GM21529 (cell line): ENCODE measurements around the gene IGFBP3.
A peak's percentile ranks its signal among the peaks of the same experiment; 100 is the strongest.

ENCODE experiments used
- ATAC-seq: cut with Tn5 transposase; IDR thresholded peaks from one replicate; pipeline ENCODE4 v1.9.1; 2021; ENCODE audit not compliant: unreplicated experiment

Gene IGFBP3

DNA sequence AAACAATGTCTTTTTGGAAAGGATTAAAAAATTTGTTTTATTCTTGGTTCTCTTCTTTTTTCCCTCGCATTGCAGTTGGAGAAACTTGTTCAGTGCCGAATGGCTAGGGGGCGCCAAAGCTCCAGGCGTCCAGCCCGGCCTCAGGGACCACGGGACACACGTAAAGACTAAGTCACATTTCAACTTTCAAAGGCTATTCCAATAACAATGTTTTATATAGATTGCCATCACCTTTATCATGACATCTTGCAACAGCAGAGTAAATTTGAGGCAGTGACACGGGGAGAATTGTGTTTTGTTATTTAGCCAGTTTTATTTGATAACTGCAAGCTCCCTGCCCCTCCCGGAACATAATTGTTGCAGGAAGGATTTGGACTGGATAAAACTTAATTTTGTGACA, 2.2 kb upstream of the IGFBP3 start:
- peak; percentile 51 for ATAC-seq

DNA sequence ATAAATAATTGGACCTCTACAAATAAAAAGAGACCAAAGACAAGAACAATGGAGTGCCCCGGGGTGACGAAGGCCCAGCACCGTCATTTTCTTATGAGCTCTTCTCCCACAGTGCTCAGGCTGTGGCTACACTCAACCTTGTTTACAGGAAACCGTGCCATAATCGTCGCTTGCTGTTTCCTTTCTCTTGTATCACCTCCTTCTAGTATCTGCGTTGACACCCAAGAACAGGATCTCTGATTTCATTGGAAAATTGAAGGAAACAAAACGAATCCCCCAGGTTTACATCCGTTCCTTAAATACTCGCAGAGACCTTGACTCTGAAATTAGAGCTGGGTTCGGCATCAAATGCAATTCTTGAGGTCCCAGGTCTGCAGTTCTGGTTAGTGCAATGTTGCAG, 1.7 kb upstream of the IGFBP3 start:
- ATAC-seq = no peak

DNA sequence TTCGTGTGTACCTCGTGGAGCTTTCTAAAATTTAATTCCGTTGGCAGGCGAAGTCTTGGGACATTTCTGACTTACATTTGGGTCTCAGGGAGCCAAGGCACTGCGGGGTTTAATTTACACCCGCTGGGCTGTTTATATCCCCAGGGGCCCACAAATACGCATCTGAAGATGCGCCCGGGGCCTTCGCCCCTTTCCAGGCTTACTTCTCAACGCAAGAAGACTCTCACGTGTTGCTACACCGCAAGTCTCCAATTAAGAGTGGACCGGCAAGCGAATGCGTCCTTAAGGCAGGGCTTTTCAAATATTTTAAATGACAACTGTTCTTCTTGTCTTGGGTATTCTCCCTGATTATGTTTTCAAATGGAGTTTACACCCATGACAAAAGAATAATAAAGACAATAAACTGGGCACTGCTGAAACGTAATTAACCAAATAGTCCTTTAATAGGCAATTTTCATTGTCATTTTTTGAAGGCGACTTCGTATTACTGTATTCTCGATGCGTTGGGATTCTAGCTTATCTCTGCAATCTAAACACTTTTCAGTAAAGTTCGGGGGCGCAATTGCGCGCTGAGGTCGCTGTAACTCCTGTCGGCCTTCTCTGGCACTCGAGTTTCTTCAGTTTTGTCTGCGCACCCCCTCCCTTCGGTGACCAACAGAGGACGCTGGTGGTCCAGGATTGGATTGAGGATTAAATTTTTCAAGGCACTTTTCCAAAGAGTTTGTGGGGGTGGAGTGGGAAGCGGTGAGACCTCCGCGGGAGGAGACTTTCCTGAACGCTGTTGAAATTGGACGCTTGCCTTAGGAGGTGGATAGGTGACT, 837 bp upstream of the IGFBP3 start:
- ATAC-seq = no peak

DNA sequence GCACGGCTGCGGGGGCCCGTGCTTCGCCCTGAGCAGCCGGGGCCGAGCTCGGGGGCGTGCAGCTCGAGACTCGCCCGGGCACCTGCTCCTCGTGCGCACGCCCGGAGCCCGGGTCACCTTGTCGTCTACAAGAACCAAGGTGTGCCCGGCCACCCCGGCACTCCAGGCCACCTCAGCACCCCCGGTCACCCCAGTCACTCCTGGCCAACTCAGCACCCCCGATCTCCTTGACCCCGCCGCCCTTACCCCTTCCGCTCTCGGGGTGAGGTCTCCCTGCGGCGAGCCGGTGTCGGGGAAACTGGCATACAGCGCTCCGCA, 268 bp upstream of the IGFBP3 start:
- ATAC-seq = no peak

DNA sequence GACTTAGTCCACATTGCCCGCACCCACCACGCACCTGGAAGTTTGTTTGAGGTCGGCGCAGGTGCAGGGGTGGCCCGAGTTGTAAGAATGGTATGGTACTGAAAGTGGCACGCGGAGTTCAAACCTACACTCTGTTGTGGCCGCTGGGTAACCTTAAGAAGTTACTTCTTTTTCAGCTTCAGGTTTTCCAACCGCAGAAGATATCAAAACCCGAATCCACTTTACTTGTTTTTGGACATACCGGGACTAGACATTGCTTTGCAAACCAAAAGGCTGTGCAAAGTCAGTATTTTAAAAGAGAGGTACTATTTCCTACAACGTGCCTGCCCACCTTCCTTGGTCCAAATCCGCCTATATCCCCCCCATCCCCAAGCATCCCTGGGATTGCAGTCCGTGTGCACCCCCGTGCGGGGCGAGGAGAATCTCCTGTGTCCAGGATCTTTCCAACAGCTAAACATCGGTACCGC, 1.0 kb downstream of the IGFBP3 start:
- ATAC-seq = no peak

DNA sequence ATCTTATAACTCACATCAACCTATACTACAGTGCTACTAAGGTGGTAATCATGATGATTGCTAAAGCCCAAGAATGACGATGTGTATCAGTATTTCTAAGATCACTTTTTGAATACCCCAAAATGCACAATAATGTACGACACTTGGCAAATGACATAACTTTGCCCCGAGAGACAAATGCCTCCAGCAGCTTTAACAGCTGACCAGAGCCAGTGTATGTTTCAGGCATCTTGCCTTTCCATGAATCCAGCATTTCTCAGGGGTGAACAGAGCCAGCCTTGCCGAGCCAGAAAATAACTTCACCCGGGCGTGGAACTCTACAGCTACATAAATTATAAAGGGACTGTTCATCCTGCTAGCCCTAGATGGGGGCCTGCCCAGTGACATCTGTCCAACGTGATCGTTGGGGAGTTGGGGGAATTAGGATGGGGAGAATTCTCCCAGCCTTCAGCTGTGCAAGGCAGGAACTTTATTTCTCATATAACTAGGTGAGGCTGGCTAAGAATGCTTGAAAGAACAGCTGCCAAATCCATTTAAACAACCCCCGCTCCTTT, 1.8 kb downstream of the IGFBP3 start:
- ATAC-seq = no peak

DNA sequence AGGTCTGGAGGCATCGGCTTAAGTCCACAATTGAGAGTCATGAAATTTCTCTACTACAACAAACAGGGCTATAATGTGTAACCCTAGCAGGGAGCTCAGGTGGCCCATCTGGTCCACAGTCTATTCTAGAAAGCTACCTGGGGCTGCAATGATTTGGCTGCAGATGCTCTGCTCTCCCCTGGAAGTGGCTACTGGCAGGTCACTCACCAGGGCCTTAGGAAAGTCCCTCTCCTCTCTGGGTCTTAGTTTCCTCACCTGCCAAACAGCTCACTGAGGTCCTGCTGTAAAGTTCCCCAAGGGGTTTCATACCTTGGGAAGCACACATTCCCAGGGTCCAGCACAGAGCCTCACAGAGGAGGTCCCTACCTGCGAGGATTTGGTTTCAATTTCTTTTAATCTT, 2.5 kb downstream of the IGFBP3 start:
- no peak for ATAC-seq

DNA sequence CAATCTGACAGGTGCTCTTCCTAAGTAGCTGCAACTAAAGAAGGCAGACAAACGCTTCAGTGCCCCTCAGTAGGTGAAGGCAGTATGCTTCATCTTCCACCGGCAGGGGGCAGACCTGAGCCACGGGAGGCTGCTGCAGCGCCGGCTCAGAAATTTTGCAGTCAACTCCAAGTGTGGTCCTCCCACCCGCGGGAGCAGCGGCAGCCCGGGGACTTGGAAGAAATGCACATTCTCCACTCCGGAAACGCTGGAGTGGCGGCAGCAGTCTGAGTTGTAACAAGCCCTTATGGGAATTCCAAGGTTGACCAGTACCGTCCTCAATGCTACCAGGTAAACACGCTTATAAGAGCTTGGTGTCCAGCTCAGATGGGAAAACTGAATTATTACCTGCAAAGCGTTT, 3.4 kb downstream of the IGFBP3 start:
- ATAC-seq = peak; percentile 87

DNA sequence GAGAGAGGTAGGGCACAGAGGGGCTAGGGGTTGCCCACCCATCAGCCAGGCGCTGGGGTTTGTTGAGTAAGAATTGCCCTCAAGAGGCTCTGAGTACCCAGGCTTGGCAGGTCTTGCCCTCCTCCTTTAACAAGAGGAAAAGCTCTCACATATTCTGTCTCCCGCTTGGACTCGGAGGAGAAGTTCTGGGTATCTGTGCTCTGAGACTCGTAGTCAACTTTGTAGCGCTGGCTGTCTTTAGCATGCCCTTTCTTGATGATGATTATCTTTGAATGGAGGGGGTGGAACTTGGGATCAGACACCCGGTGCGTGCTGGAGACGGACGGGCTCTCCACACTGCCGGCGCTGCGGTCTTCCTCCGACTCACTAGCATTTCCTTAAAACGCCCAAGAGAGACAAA, 4.0 kb downstream of the IGFBP3 start:
- no peak for ATAC-seq

DNA sequence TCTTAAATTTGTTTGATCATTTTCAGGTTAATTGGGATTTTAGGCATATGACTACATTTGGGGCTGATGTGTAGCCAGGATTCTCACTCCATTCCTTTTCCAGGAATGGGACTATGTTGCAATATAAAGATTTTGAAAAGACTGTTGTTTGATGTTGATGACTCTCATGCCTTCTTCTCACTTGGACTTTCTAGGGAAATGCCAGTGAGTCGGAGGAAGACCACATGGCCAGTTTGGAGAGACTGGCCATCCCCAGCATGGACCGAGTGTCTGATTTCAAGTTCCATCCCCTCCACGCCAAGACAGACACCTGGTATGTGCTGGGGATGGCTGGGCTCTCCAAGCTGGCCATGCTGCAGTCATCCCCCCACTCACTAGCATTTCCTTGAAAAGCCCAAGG, 5.5 kb downstream of the IGFBP3 start:
- ATAC-seq = no peak

DNA sequence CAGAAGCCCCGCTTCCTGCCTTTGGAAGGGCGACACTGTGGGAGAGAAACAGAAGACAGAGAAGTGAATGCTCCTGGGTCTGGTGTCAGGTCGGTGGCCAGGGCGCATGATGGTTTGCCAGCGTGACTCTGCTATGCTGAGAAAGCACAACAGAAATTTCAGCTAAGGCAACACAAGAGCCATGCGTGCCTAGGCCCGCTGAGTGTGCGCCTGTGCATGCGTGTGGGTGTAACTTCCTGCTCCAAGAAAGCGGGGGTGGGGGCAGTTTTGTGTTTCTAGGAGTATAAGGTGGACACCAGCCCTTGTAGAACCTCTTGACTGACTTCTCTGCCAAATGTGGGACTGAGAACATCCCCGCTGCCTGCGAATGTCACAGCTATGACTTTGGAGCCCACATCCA, 6.2 kb downstream of the IGFBP3 start:
- no peak for ATAC-seq

DNA sequence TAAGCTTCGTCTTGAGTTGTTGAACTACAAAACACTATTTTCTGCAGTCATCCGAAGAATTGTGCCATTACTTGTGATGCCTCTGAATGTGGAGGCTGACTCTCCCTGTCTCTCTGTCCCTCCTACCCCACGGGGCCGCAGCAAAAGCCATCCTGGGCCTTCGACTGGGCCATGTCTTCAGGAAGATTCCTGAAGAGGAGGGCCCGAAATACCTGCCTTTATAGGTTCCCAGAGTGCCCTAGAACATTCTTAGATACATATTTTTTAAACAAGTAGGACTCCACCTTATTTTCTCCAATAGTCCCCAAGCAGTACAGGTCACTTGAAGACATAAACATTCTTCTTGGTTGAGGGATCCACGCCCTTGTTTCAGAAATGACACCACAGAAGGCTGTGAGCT, 8.1 kb downstream of the IGFBP3 start:
- no peak for ATAC-seq

DNA sequence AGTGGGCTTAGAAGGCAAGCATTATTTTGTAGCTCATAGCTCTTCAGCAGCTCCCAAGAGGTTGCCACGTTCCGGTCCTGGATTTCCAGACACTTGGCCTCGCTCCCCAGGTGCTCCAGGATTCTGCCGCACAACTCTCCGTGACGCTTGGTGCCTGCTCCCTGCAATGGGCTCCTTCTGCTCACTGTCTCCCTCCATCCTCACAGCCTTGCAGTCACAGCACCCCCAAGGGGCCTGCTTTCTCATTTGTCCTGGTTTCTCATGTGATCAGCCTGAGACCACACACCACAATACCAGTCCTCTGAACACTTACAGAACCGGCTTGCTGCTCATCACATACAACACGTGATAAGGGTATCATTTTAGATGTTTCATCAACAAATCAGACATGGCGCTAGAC, 9.8 kb downstream of the IGFBP3 start:
- ATAC-seq = no peak

DNA sequence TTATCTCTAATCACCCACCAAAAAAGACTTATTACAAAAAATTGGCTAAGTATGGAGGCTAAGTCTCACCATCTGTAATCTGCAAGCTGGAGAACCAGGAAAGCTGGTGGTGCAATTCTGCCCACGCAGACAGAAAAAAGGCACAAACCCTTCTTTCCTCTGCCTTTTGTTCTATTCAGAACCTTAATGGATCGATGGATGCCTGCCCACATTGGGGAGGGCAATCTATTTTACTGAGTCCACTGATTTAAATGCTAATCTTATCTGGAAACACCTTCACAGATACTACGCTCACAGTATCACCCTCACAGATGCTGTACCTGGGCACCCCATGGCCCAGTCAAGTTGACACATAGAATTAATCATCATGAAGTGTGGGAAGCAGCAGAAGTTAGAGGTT, 10.2 kb downstream of the IGFBP3 start:
- no peak for ATAC-seq

DNA sequence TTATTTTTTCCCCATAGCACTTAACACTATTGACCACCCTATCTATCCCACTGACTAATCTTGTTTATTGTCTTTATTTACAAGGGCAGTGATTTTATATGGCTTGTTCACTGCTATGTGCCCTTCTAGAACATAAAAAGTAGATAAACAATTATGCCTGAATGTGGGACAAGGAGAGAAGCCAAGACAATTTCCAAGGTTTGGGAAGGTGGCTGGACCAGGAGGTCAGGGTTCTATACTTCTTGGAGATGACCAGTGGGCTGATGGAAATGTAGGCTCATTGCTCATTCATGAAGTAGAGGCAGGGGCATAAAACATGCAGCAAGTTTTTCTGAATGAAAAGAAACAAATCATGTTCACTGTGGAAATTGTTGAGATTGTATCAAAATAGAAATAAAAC, 11.5 kb downstream of the IGFBP3 start:
- no peak for ATAC-seq

DNA sequence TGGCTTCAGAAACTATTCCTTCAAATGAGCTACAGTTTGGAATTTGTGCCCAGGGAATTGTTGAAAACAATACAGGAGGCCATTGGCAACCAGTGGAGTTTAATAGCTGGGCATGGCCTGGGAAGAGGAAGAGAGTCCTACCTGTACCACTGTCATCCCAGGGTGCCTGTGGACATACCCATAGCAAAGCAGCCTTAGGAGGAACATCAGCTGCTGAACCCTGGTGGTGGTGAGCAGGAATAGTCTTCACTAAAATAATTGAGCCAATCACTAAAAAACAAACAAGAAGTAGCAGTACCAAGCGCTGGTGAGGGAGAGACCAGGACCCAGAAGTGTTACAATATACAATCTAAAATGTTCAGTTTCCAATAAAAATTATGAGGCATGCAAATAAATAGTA, 18.3 kb downstream of the IGFBP3 start:
- ATAC-seq = no peak

DNA sequence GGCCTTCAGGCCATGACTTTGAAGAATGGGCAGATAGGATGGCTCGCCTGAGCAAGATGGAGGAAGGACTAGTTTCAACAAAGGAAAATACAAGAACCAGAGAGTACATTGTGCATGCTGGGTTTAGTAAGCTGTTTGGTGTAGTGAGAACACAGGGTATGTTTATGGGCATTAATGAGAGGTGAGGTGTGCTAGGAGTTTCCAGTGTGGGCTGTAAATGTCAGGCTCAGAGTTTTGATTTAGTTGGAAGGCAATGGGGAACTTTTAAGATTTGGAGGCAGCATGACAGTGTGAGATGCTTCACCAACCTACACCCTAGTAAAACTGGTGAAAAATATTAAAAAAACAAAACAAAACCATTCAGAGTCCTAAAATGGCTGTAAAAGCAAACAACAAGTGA, 19.5 kb downstream of the IGFBP3 start:
- ATAC-seq = no peak

DNA sequence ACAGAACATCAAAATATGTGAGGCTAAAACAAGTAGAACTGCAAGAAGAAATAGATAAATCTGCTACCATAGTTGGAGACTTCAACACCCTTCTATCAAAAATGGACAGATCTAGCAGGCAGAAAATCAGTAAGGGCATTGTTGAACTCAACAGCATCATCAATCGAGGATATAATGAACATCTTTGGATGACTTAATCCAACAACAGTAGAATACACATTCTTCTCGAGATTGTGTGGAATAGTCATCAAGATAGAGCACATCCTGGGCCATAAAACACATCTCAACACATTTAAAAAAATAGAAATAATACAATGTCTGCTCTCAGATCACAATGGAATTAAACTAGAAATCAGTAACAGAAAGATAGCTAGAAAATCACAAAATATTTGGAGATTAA, 22.9 kb downstream of the IGFBP3 start:
- no peak for ATAC-seq

DNA sequence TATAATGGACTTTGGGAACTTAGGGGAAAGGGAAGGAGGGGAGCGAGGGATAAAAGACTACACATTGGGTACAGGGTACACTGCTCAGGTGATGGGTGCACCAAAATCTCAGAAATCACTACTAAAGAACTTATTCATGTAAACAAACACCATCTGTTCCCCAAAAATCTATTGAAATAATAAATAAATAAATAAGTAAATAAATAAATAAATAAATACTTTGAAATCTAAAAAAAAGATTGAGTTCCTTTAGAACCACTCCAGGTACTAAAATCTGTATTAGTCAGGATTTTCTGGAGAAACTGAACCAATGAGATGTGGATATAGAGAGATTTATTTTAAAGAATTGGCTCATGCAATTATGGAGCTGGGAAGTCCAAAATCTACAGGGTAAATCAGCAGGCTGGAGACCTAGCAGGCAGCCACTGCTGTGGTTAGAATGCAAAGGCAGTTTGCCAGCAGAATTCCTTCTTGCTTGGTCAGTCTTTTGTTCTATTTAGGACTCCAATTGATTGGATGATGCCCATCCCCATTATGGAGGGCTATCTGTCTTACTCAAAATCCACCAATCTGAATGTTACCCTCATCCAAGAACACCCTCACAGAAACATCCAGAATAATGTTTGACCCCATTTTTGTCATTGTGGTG, 23.9 kb downstream of the IGFBP3 start:
- ATAC-seq = no peak

DNA sequence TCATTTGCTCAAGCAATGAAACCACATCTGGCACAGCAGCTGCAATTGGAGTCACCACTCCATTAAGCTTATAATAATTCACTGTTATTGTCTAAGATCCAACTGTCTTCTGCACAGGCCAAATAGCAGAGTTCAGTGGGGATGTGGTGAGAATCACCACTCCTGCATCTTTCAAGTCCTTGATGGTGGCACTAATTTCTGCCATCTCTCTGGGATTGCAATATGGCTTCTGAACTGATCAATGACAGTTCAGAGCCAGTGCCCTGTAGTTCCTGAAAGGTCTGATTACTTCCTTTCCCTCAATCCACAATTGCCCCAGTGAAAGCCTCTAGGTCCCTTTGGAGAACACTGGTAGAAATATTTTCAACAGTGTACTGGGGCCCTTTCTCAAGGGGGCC, 26.4 kb downstream of the IGFBP3 start:
- no peak for ATAC-seq

DNA sequence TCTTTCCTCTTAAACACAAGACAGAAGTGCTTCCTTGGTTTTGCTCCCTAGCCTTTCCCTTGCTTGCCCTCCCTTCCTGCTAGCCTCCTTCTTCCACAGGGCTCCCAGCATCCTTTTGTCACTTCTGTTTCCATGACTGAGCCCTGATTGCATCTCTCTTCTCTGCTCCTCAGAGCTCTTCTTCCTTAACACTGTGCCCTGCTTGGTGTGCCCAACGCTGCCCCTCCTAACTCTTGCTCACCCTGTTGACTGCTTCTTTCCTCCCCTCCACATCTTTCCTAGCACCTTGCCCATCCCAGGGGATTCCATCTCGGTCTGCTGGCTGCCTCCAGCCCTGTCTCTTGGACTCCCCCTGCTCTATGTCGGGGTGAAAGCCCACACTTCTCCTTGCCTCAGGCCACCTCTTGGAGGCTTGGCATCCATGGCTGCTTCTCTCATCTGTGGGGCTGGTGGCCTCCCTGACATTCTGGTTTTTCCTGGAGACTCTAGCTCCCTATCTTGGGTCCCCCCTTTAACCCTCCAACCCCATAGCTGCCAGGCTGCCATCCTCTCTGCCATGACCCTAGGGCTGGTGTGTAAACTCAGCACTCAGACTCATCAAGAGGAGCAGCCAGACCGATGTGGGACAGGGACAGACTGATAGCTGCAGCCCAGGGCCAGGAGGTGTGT, 26.9 kb downstream of the IGFBP3 start:
- ATAC-seq = no peak

DNA sequence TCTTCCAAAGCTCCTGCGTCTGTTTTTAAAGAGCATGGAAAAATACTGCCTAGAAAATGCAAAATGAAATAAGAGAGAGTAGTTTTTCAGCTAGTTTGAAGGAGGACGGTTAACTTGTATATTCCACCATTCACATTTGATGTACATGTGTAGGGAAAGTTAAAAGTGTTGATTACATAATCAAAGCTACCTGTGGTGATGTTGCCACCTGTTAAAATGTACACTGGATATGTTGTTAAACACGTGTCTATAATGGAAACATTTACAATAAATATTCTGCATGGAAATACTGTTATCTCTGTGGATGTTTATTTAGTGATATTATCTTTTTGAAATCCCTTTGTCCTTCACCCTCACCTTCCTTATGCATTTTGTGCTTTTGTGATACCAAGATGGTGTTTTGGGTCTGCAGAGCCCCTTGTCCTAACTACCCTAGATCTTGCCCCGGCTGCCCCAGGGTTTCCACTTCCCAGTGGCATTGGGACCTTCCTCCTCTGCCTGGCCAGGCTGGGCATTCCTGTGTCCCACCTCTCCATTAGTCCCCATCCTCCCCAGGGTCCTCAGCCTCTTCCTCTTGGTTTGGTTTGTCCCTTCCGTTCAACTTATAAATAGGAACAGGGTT, 27.6 kb downstream of the IGFBP3 start:
- no peak for ATAC-seq
